Amygdala (tissue), 56 donors: Measurements from ENCODE around the gene SPDYE2.
"Not testable (repeated sequence)": the region's sequence is repeated elsewhere in the genome, so short reads cannot be mapped to it uniquely, and the experiment has no call there.

Source experiments
- DNase-seq, 56 donors: peaks; one replicate each; lab custom pipeline; 2025; lab: John Stamatoyannopoulos, UW

The SPDYE2 gene

DNA sequence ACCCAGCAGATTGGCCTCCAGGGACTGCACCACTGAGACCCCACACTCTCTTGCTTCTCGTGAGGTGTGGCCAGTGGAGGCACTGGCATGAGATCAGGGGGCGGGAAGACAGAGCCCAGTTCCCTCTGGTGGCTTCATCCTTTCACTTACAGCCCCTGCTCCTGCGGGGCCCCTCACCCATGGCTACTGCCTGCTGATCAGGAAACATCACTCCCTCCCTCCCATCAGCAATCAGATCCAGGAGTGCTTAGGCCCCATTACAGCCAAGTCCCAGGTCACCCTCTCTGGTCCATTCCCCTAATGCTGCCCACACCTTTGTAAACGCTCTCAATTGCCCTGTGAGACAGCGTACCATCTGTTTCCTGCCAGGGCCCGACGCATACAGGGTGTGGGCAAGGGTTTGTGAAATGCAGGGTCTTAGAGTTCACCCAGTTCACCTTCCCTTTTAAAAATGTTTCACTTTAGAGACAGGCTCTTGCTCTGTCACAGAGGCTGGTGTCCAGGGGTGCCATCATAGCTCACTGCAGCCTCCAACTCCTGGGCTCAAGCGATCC, 15.9 kb upstream of the SPDYE2 start:
- not testable (repeated sequence) for DNase-seq

DNA sequence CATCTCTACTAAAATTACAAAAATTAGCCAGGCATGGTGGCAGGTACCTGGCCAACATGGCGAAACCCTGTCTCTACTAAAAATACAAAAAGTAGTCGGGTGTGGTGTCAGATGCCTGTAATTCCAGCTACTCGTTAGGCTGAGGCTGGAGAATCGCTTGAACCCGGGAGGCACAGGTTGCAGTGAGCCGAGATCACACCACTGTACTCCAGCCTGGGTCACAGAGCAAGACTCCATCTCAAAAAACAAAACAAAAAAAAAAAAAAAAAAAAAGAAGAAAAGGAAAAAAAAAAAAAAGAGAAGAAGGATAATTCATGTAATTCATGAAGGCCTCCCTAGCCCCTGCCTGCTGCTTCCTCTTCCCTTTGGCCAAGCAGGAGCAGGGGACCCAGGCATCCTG, 10.4 kb upstream of the SPDYE2 start:
- not testable (repeated sequence) for DNase-seq

DNA sequence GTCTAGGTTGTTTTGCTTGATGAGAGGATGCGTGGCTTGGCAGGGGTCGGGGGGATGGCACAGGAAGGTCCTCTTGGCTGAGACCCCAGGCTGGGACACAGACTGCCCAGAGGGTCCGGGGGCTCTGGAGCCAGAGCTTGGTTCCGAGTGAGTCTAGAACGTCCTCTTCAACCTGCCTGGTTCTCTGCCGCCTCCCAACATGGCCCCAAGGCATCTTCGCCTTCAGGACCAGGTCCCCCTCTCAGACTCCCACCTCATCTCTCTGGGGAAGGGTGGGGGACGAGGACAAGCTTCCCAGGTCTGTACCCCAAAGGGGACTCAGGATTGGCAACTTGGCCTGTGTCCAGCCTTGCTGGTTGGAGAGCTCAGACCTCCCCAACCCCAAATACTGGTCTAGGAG, 8.9 kb upstream of the SPDYE2 start:
- not testable (repeated sequence) for DNase-seq

DNA sequence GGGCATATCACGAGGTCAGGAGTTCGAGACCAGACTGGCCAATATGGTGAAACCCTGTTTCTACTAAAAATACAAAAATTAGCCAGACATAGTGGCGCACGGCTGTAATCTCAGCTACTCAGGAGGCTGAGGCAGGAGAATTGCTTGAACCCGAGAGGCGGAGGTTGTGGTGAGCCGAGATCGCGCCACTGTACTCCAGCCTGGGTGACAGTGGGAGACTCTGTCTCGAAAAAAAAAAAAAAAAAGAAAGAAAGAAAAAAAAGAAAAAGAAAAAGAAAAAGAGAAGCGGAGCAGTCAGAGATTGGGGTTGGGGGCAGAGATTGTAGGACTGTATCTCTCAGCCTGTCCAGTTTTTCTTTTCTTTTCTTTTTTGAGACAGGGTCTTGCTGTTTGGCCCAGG, 8.3 kb upstream of the SPDYE2 start:
- not testable (repeated sequence) for DNase-seq

DNA sequence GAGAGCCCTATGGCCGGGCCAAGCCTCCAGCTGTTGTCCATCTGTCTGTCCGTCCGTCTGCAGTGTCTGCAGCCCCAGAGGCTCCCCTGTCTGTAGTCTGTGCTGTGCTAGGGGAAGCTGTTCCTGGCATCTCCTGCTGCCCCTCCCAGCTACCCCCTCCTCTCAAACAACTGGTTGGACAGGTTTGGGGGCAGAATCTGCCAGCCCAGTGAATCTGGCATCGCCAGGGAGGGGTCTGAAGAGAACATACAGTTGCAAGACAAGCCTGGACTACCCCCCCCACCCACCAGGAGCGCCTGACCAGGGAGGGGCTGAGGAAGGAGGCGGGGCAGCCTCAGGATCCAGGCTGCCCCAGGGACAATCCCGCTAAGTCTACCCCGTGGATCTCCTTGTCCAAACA, 7.4 kb upstream of the SPDYE2 start, which contains the start of gene UPK3BL2:
TSS of gene UPK3BL2 (minus strand) at position 101 of the 400 bp plus-strand sequence. CDS start at position 41, 60 bp downstream.
- not testable (repeated sequence) for DNase-seq

DNA sequence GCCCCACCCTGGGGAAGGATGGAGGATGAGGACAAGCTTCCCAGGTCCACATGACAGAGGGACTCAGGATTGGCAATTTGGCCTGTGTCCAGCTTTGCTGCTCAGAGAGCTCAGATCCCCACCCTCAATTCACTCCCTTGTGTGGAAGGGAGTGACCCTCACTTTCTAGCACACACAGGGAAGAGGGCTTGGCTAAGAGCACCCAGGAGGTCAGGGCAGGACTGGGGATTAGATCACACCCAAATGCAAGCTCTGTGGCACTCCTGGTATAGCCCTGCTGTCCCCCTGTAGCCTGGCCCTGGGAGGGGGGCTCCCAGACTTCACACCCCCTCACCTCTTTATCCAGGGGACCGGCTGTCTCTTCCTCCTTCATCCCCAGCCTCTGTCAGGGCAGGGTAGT, 6.7 kb upstream of the SPDYE2 start:
- not testable (repeated sequence) for DNase-seq

DNA sequence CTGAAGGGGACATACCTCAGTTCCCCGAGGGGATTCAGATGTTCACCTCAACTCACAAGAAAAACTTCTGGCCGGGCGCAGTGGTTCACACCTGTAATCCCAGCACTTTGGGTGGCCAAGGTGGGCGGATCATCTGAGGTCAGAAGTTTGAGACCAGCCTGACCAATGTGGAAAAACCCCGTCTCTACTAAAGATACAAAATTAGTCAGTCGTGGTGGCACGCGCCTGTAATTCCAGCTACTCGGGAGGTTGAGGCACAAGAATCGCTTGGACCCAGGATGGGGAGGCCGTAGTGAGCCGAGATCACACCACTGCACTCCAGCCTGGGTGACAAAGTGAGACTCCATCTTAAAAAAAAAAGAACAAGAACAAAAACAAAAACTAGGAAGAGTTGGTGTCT, 5.7 kb upstream of the SPDYE2 start:
- DNase-seq: not testable (repeated sequence)

DNA sequence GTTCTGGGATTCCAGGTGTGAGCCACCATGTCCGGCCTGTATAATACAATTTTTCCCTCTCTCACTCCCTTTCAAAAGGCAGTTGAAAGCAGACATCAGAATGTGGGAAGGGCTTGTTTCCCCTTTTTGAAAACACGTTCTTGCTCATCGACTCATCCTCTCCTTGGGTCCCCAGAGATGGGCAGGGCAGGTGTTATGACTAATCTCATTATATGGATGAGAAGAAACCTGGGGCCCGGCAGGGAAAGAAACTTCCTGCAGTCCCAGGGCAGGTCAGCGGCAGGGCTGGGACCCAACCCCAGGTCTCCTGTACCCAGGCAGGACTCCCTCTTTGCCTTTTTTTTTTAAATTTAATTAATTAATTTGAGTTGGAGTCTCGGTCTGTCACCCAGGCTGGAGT, 4.7 kb upstream of the SPDYE2 start:
- DNase-seq: not testable (repeated sequence)

DNA sequence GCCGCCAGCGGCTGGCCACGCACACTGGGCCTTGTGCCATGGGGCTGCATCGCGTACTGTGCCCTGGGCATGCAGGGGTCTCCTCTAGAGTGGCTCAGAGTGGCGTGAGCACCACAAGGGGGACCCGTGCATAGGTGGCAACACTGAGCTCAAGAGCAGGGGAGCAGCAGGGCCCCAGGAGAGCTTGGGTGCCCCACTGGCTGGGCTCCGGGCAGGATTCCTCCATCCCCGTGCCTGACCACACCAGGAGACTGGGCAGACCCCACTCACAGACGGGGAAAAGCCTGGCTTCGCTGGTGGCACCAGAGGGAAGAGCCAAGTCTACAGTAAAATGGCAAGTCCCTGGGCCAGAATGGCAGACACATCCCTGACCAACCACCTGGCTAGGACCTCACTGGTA, 17.6 kb downstream of the SPDYE2 start:
- DNase-seq: not testable (repeated sequence)

DNA sequence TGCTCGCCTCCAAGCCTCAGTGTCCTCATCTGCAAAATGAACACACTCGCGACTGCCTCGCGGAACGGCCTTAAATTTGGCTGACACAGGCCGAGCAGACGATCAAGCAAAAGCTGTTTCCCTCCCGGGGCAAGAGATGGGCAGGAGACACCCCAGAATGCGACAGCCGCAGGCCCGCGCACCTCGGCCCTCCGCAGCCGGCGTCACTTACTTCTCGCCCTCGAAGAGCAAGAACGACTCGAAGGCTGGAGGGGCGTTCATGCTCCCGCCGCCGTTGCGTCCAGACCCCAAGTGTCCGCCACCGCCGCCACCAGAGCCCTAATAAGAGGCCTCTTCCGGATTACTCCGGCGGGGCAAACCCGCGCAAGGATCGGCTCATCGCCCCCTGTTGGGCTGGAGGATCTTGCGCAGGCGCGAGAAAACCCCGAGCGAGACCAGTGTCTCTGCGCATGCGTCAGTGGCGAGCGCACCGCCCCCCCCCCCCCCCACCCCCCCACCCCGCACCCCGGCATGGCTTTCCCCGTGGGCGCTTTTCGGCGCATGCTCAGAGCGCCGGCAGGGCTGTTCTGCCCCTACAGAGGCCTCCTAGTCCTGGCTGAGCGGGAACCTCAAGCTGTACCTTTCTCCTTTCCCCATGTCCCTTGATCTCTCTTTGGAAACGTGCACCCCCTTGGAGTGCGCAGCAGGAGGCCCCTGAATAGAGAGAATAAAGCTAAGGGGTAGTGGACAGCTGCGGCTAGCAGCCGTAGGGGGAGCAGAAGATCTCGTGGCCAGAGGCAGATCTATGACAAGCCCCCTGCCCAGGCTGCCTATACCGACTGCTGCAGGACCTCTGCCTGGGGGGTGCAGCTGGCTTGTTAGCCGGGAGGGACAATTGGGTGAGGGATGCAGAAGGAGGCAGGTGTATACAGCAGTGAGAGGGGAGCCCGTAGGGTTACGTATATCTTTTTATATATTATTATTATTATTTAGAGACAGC, 21.5 kb downstream of the SPDYE2 start, which contains the start of gene POLR2J3:
TSS of gene POLR2J3 (minus strand) at position 323 of the 979 bp plus-strand sequence. CDS start at position 261, 62 bp downstream.
- DNase-seq: not testable (repeated sequence)

DNA sequence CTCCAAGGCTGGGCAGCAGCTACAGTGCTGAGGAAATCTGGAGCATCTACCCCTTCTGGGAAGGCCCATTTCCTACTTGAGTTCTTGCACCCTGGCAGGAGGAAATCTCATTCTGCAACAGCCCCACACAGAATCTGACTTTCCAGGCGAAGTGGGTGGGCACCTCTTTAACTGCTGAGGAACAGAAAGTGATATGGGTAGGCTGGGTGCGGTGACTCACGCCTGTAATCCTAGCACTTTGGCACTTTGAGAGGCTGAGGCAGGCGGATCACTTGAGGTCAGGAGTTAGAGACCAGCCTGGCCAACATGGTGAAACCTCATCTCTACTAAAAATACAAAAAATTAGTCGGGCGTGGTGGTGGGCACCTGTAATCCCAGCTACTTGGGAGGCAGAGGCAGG, 23.6 kb downstream of the SPDYE2 start:
- DNase-seq: not testable (repeated sequence)

DNA sequence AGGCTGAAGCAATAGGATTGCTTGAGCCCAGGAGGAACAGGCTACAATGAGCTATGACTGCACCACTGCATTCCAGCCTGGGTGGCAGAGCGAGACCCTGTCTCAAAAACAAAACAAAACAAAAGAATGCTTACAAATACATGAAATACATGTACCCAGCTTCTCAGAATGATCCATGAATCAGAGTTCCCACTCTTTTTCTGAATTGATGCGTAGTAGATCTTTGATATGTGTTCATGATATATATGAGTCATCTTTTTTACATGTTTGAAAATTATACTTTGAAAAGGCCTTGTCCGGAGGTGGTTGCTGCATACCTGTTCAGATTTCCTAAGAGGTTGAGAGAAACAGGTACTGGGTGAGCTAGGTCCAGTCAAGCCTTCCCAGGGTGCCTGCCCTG, 25.3 kb downstream of the SPDYE2 start:
- not testable (repeated sequence) for DNase-seq

DNA sequence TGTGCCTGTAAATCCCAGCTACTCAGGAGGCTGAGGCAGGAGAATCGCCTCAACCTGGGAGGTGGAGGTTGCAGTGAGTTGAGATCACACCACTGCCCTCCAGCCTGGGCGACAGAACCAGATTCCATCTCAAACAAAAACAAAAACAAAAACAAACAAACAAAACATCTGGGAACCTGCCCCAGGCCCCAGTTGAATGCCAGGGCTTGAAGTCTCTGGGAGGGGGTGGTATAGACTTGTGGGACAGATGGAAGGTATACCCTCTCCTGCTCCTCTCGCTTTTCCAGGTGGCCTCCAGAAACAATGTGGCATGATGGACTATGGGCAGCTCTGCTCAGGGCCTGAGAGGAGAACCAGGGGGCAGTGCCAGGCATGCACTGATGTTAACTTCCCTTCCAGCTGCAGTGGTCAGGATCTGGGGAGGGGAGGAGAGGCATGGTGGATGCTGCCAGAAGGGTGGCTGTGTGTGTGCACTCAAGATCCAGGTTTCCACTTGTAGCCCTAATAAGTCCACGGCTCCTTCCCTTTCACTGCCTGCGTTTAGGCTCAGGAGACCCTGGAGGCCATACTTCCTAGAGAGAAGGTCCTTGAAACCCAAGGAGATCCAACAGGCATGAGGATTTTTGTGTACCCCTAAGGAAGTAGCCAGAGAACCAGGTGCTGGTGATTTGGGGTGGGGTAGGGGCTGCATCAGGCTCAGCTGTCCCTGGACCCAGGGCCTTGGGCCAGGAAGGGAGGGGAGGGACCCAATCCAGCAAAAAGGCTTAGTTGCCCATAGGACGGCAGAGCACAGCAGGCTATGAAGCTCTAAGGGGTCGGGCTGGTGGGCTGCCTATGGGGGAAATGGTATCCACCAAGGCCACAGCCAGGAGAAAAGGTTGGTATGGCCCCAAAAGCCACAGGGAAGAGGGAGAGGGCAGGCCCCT, 26.6 kb downstream of the SPDYE2 start:
- not testable (repeated sequence) for DNase-seq

DNA sequence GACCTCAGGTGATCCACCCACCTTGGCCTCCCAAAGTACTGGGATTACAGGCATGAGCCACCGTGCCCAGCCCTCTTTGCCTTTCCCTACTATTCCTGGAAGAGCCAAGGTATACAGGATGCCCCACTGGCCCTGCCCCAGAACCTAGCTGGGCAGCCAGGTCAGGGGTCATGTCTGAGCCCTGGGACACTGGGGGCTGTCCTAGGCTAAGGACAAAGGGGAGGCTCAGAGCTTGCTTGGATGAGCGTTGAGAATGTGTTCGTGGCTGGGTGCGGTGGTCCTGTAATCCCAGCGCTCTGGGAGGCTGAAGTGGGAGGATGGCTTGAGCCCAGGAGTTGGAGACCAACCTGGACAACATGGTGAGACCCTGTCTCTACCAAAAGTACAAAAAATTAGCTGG, 27.5 kb downstream of the SPDYE2 start:
- DNase-seq: not testable (repeated sequence)

DNA sequence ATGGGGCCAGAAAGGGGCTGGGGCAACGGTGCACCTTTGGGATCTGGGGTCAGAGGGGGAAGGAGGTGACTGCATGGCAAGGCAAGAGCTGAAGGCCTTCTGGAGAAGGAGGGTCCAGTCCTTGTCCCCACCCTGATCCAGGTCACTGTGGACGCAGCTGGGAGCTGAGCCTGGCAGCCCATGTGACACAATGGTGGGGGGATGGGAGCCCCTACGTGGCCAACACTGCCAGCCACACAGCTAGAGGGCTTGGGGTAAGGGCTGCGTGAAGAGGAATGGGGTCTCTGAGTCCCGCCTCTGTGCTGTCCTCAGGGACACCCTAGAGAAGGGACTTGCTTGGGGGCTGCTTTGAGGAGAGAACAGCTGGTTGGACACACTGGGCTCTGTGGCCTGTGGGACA, 30.7 kb downstream of the SPDYE2 start:
- DNase-seq: not testable (repeated sequence)

DNA sequence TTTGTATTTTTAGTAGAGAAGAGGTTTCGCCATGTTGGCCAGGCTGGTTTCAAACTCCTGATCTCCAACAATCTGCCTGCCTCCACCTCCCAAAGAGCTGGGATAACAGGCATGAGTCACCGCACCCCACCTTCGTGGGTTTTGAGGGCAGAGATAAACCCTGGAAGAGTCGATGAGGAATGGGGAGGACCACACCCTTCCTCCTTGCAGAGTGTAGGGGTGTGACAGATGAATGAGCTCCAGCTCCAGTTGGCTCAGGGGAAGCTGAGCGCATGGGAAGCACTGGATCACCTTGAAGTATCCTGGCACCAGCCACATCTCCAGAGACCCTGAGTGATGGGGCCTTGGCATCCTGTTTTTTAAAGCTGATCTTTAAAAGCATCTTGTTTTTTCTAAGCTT, 32.5 kb downstream of the SPDYE2 start:
- DNase-seq: not testable (repeated sequence)

DNA sequence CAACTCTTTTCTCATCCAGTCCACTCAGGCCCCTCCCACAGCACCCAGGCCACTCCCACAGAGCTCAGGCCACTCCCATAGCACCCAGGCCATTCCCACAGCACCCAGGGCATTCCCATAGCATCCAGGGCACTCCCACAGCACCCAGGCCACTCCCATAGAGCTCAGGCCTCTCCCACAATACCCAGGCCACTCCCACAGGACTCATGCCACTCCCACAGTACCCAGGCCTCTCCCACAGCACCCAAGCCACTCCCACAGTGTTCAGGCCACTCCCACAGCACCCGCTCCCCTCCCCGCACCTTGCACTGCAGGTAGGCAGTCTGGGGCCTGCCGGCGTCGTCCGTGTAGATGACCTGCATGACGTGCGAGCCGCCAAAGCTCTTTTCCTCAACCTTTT, 38.8 kb downstream of the SPDYE2 start:
- not testable (repeated sequence) for DNase-seq

DNA sequence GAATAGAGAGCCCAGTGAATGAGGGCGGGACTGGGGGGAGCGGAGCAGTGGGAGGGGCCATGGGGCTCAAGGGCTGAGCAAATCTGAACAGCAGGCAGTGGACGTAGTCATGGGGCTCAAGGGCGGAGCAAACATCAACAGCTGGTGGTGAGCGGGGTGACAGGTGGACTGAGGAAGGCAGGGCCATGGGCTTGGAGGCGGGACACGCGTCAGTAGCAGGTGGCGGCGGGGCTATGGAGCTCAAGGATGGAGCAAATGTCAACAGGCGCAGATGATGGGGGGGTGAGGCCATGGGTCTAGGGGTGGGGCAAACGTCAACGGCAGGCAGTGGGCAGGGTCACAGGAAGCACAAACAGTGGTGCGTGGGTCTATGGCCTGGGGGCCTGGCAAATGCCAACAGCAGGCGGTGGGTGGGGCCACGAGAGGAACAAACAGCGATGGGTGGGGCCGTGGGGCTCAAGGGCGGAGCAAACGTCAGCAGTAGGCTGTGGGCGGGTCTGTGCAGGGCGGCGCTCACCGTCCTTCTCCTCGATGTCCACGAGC, 41.5 kb downstream of the SPDYE2 start:
- DNase-seq: not testable (repeated sequence)

DNA sequence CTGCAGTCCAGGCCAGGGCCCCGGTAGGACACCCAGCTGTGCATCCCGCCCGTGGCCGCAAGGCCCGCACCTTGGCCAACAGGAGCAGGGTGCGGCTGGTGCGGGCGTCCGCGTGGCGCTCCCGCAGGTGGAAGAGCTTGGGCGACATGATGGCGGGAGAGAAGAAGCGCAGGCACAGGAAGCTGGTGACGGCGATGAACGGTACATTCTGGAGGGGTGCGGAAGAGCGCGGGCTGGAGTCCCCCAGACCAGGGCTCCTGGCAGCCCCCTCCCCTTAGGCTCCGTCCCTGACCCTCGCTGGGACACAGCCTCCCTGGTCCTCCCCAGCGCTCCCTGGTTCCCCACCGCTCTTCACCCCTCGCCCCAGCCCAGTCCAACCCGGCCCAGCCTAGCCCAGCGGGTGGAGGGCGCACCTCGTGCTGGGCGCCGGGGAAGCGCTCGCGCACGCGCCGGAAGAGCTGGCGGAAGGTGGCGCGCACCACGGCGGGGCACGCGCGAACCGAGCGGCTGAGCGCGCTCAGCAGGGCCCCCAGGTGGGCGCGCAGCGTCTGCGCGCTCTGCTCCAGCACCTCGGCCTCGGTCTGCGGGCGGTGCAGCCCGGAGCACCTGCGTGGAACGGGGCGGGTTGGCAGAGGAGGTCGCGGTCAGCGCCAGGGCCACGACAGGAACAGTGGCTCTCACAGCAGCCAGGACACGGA, 42.8 kb downstream of the SPDYE2 start:
- DNase-seq: not testable (repeated sequence)
